HEK293 (cell line): ENCODE results near the gene PSMD3.

ENCODE experiments used
- CTCF ChIA-PET: fragments of 350-600 bp; formaldehyde crosslinking; extraction: SDS; loops from one replicate; lab custom pipeline; 2021; ENCODE audit warnings: antibody characterized with exemption; lab: Yijun Ruan, JAX
- POLR2A ChIA-PET: fragments of 300-600 bp; formaldehyde crosslinking; extraction: SDS; loops from one replicate; lab custom pipeline; 2020; ENCODE audit warnings: antibody characterized with exemption, inconsistent platforms; lab: Yijun Ruan, JAX
- H3K27ac ChIP-seq: fragments of 200-500 bp; sonication (Bioruptor generic); 2 replicates; pipeline ENCODE4 v1.5.1; 2014; ENCODE audit warnings: low read depth, low read length, control low read depth, inconsistent platforms; ENCODE audit errors: extremely low read depth
- H3K36me3 ChIP-seq, 2 experiments: fragments of 200-500 bp in 1 of 2; sonication (Bioruptor generic) in 1 of 2; 1 replicate in 1 of 2; 2 replicates in 1 of 2; pipeline ENCODE4 v1.5.1; 2014 to 2017; ENCODE audit warnings: inconsistent platforms in 2 of 2, low read length in 2 of 2; ENCODE audit not compliant: control insufficient read depth in 2 of 2, insufficient read depth in 1 of 2
- H3K4me1 ChIP-seq: fragments of 200-500 bp; sonication (Bioruptor generic); 2 replicates; pipeline ENCODE4 v1.5.1; 2014; ENCODE audit warnings: mild to moderate bottlenecking, low read length, inconsistent platforms; ENCODE audit not compliant: control insufficient read depth, insufficient read depth
- H3K4me3 ChIP-seq: 2 replicates; pipeline ENCODE4 v1.5.1; 2011; ENCODE audit warnings: low read depth, mild to moderate bottlenecking, control low read depth, low read length, moderate library complexity
- H3K9me3 ChIP-seq: fragments of 200-500 bp; sonication (Bioruptor generic); 2 replicates; pipeline ENCODE4 v1.5.1; 2014; ENCODE audit warnings: low read depth, low read length, inconsistent platforms; ENCODE audit not compliant: control insufficient read depth, insufficient read depth
- BCL11A ChIP-seq: fragments of 450-650 bp; formaldehyde crosslinking; IDR thresholded peaks from 2 replicates; pipeline ENCODE4 v1.5.1; 2016; ENCODE audit warnings: low read depth, missing biosample characterization, missing genetic modification characterization
- GLIS1 ChIP-seq: fragments of 450-650 bp; formaldehyde crosslinking; IDR thresholded peaks from 2 replicates; pipeline ENCODE4 v1.5.1; 2016; ENCODE audit warnings: missing biosample characterization, missing genetic modification characterization
- INSM2 ChIP-seq: fragments of 450-650 bp; formaldehyde crosslinking; IDR thresholded peaks from 2 replicates; pipeline ENCODE4 v1.5.1; 2016; ENCODE audit warnings: missing biosample characterization, missing genetic modification characterization
- KLF1 ChIP-seq: fragments of 450-650 bp; formaldehyde crosslinking; IDR thresholded peaks from 2 replicates; pipeline ENCODE4 v1.5.1; 2016; ENCODE audit warnings: missing biosample characterization, missing genetic modification characterization
- KLF17 ChIP-seq: fragments of 450-650 bp; formaldehyde crosslinking; IDR thresholded peaks from 2 replicates; pipeline ENCODE4 v1.5.1; 2016; ENCODE audit warnings: missing biosample characterization, missing genetic modification characterization
- KLF7 ChIP-seq: fragments of 450-650 bp; formaldehyde crosslinking; IDR thresholded peaks from 2 replicates; pipeline ENCODE4 v1.5.1; 2016; ENCODE audit warnings: missing biosample characterization, missing genetic modification characterization, borderline replicate concordance
- KLF8 ChIP-seq: fragments of 450-650 bp; formaldehyde crosslinking; IDR thresholded peaks from 2 replicates; pipeline ENCODE4 v1.5.1; 2016; ENCODE audit warnings: missing biosample characterization, missing genetic modification characterization
- PATZ1 ChIP-seq: fragments of 450-650 bp; formaldehyde crosslinking; IDR thresholded peaks from 2 replicates; pipeline ENCODE4 v1.5.1; 2016; ENCODE audit warnings: missing biosample characterization, missing genetic modification characterization
- PRDM10 ChIP-seq: fragments of 450-650 bp; formaldehyde crosslinking; IDR thresholded peaks from 2 replicates; pipeline ENCODE4 v1.5.1; 2016; ENCODE audit warnings: missing biosample characterization, missing genetic modification characterization
- SETDB1 ChIP-seq: IDR thresholded peaks from one replicate; pipeline ENCODE4 v1.6.1; 2017; ENCODE audit warnings: mild to moderate bottlenecking, low read length, moderate library complexity, mixed read lengths; ENCODE audit not compliant: insufficient read length
- SP3 ChIP-seq: fragments of 450-650 bp; formaldehyde crosslinking; IDR thresholded peaks from 2 replicates; pipeline ENCODE4 v1.5.1; 2016; ENCODE audit warnings: missing biosample characterization, missing genetic modification characterization
- TCF7L2 ChIP-seq: IDR thresholded peaks from 2 replicates; pipeline ENCODE4 v1.6.1; 2011; ENCODE audit warnings: low read depth, mild to moderate bottlenecking, inconsistent platforms, low read length, moderate library complexity, borderline replicate concordance
- YY1 ChIP-seq: fragments of 450-650 bp; formaldehyde crosslinking; IDR thresholded peaks from 2 replicates; pipeline ENCODE4 v1.5.1; 2018; ENCODE audit warnings: missing biosample characterization, missing genetic modification characterization
- ZBTB1 ChIP-seq: fragments of 450-650 bp; formaldehyde crosslinking; IDR thresholded peaks from 2 replicates; pipeline ENCODE4 v1.5.1; 2016; ENCODE audit warnings: missing biosample characterization, missing genetic modification characterization
- ZNF211 ChIP-seq: fragments of 450-650 bp; formaldehyde crosslinking; IDR thresholded peaks from 2 replicates; pipeline ENCODE4 v1.5.1; 2016; ENCODE audit warnings: low read depth, missing biosample characterization, missing genetic modification characterization
- ZNF214 ChIP-seq: fragments of 450-650 bp; formaldehyde crosslinking; IDR thresholded peaks from 2 replicates; pipeline ENCODE4 v1.5.1; 2017; ENCODE audit warnings: missing biosample characterization, mild to moderate bottlenecking, missing genetic modification characterization, borderline replicate concordance
- ZNF335 ChIP-seq: fragments of 450-650 bp; formaldehyde crosslinking; conservative IDR thresholded peaks from 2 replicates; pipeline ENCODE4 v1.5.1; 2016; ENCODE audit warnings: missing biosample characterization, missing genetic modification characterization
- ZNF398 ChIP-seq: fragments of 450-650 bp; formaldehyde crosslinking; IDR thresholded peaks from 2 replicates; pipeline ENCODE4 v1.5.1; 2017; ENCODE audit warnings: missing biosample characterization, missing genetic modification characterization
- ZNF423 ChIP-seq: fragments of 450-650 bp; formaldehyde crosslinking; IDR thresholded peaks from 2 replicates; pipeline ENCODE4 v1.5.1; 2016; ENCODE audit warnings: missing biosample characterization, missing genetic modification characterization
- ZNF600 ChIP-seq: fragments of 450-650 bp; formaldehyde crosslinking; IDR thresholded peaks from 2 replicates; pipeline ENCODE4 v1.5.1; 2016; ENCODE audit warnings: missing biosample characterization, missing genetic modification characterization
- ZNF621 ChIP-seq: fragments of 450-650 bp; formaldehyde crosslinking; IDR thresholded peaks from 2 replicates; pipeline ENCODE4 v1.5.1; 2017; ENCODE audit warnings: missing biosample characterization, missing genetic modification characterization
- ZNF645 ChIP-seq: fragments of 450-650 bp; formaldehyde crosslinking; IDR thresholded peaks from 2 replicates; pipeline ENCODE4; 2016; ENCODE audit warnings: missing biosample characterization, missing genetic modification characterization
- ZNF654 ChIP-seq: fragments of 450-650 bp; formaldehyde crosslinking; IDR thresholded peaks from 2 replicates; pipeline ENCODE4 v1.5.1; 2016; ENCODE audit warnings: low read depth, missing biosample characterization, missing genetic modification characterization
- ZNF76 ChIP-seq: fragments of 450-650 bp; formaldehyde crosslinking; IDR thresholded peaks from 2 replicates; pipeline ENCODE4; 2016; ENCODE audit warnings: low read depth, missing biosample characterization, missing genetic modification characterization, borderline replicate concordance
- ZNF792 ChIP-seq: fragments of 450-650 bp; formaldehyde crosslinking; IDR thresholded peaks from 2 replicates; pipeline ENCODE4 v1.5.1; 2016; ENCODE audit warnings: missing biosample characterization, missing genetic modification characterization

PSMD3 gene

GRCh38 chr17:39949028-39949427 is 31.6 kb upstream of the PSMD3 start:
- Histone ChIP-seq H3K36me3 (no peaks in the 10 kb centered on the region), H3K4me1 (peaks cover 3% of the 10 kb centered on the region), H3K9me3 (no peaks in the 10 kb centered on the region), H3K4me3 (no peak overlapping the region), H3K27ac (no peak overlapping the region)
- CTCF ChIA-PET: no interaction called here
- TF ChIP-seq KLF7 (tag by site-specific recombination) (no peak), ZNF654 (tag by site-specific recombination) (no peak), TCF7L2 (no peak), PATZ1 (no peak), ZNF423 (tag by site-specific recombination) (no peak), ZBTB1 (no peak), ZNF621 (tag by site-specific recombination) (no peak), ZNF214 (tag by site-specific recombination) (no peak), BCL11A (tag by site-specific recombination) (no peak), ZNF76 (tag by site-specific recombination) (no peak), ZNF645 (no peak), ZNF792 (no peak)
- POLR2A ChIA-PET: no interaction called here

- ChIA-PET CTCF (interaction anchor here (0.9 to 5.7 kb wide), 4 partner anchors 12 to 30 kb away, joined by 3 to 35 read pairs (median 3); partner anchors contain the start of gene PSMD3), POLR2A (interaction anchor here (1.1 kb wide), 1 partner anchor 12 kb away, joined by 3 read pairs; no protein-coding TSS in a partner anchor)
- no peaks in the 10 kb centered on the region for H3K36me3 ChIP-seq
- H3K9me3 ChIP-seq: no peaks in the 10 kb centered on the region
- H3K4me3 ChIP-seq: no peak overlapping the region
- H3K4me1 ChIP-seq: peaks cover 3% of the 10 kb centered on the region
- no peak overlapping the region for H3K27ac ChIP-seq
- no peak for TF ChIP-seq ZNF335 (tag by site-specific recombination)
- TF ChIP-seq KLF1 (tag by site-specific recombination): peak; percentile 61
- TF ChIP-seq SETDB1: no peak
- TF ChIP-seq GLIS1: peak; percentile 14; the same call in 1 of the 2 replicates
- TF ChIP-seq KLF17 (tag by site-specific recombination): 0 out of 2 replicates have a peak, but pooled peaks have one; percentile 31
- TF ChIP-seq ZNF398 (tag by site-specific recombination): peak; percentile 73
- TF ChIP-seq ZNF211 (tag by site-specific recombination): no peak
- no peak for TF ChIP-seq ZNF600 (tag by site-specific recombination)
- no peak for TF ChIP-seq YY1 (tag by site-specific recombination)
- no peak for TF ChIP-seq KLF8 (tag by site-specific recombination)
- TF ChIP-seq INSM2 (tag by site-specific recombination): no peak
- peak; percentile 39; the same call in 1 of the 2 replicates for TF ChIP-seq PRDM10
- TF ChIP-seq SP3 (tag by site-specific recombination): no peak
Measured at GRCh38 chr17:39950871-39951348, 29.7 kb upstream of the PSMD3 start.
